H1 (cell line): Measurements from ENCODE around the gene PLK3. TPM values are rescaled to one million over a fixed set of nuclear protein-coding genes. Genes with fewer than 3 reads are reported as not detected.

Experiments used
- ATF3 ChIP-seq: IDR thresholded peaks from 2 replicates; pipeline ENCODE4 v1.6.1; 2011; ENCODE audit warnings: low read depth, mild to moderate bottlenecking, low read length; ENCODE audit not compliant: insufficient read depth
- CHD1 ChIP-seq: IDR thresholded peaks from 2 replicates; pipeline ENCODE4 v1.6.1; 2012; ENCODE audit warnings: low read depth, low read length, improper control_type of control experiment
- HDAC6 ChIP-seq: IDR thresholded peaks from one replicate; pipeline ENCODE4 v1.7.1; 2012; ENCODE audit warnings: low read depth, mild to moderate bottlenecking, inconsistent platforms, low read length, moderate library complexity
- NRF1 ChIP-seq: IDR thresholded peaks from 2 replicates; pipeline ENCODE4 v1.6.1; 2011; ENCODE audit warnings: mild to moderate bottlenecking, low read depth, low read length, improper control_type of control experiment
- PHF8 ChIP-seq: fragments of 200-600 bp; sonication (generic); conservative IDR thresholded peaks from 2 replicates; pipeline ENCODE4 v1.7.1; 2012; ENCODE audit warnings: low read depth, mild to moderate bottlenecking, inconsistent platforms, low read length, moderate library complexity
- POU5F1 ChIP-seq: IDR thresholded peaks from 2 replicates; pipeline ENCODE4 v1.6.1; 2011; ENCODE audit warnings: low read depth, mild to moderate bottlenecking, low read length, moderate library complexity
- polyA plus RNA-seq, 7 experiments: library from polyadenylated mRNA; depleted of rRNA in 3 of 7; stranded (reverse) in 5 of 7; unstranded in 2 of 7; fragments of >200 nt in 5 of 7; fragments of 200-250 nt in 2 of 7; gene quantifications; 1 replicate in 5 of 7; 2 replicates in 1 of 7; 4 replicates in 1 of 7; pipeline versions ENCODE4 v1.2.1 to v1.2.3, GENCODE V29; 2011 to 2013; ENCODE audit warnings: missing spikeins in 2 of 7, mixed read lengths in 2 of 7
- total RNA-seq: library from RNA; stranded (reverse); fragmentation: NEBNext Ultra II Directional; extraction: Animal tissue kit (Norgen Biotek cat#: 25700); gene quantifications from 2 replicates; pipeline ENCODE4 v1.2.1, GENCODE V29; 2021

PLK3 gene
- total and polyA plus RNA-seq, 2 of the 8 experiments (the other 6 are each of a cell fraction or from before 2014, with no cell fraction given), result 7.9 to 12.3 TPM

GRCh38 chr1:44811234-44811633 lies 11.1 kb downstream of the PLK3 start (continued):
- TF ChIP-seq ATF3, result no peak
- TF ChIP-seq CHD1, result no peak
- no peak for TF ChIP-seq POU5F1
- no peak for TF ChIP-seq NRF1
- no peak for TF ChIP-seq PHF8
- no peak for TF ChIP-seq HDAC6
- TF ChIP-seq, all 59 proteins: peak for 0
